ENCODE results near the gene MGAT4A.

The MGAT4A gene

DNA sequence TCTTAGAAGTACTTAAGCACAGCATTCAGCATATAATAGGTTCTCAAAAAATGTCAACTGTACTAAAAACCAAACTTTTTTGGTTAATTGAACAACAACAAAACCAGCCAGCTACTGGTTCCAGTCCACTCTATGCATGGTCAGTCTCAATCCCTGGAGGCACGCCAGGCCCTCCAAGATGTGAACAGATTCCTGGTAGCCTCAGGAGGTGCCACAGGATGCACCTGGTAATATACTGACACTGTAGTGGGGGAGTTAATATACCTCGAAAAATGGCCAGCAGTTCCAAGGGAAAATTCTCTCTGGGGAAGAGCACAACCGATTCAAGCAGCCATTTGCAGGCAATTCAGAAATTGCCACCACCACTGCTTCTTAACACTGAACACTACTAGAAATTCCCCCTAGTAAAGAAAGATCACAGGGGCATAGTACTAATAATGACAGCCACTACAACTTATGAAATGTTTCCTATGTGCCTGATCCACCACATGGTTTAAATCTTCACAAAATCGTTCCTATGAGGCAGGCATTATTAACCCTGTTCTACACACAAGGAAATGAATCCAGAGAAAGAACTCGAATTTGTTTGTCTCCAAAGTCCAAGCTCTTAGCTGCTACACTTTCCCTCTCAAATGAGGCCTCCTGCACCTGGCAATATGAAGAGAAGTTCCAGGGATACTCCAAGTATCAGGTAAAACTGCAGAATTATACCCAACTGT is 3.4 kb downstream of the MGAT4A start:
- H3K27ac Mint-ChIP-seq = no peak overlapping the region
- no peak for DNase-seq
- H3K27me3 Mint-ChIP-seq (ENCODE audit: low read depth, poor library complexity) = peaks cover 44% of the 10 kb centered on the region
- H3K4me3 Mint-ChIP-seq = no peak overlapping the region
- H3K4me1 Mint-ChIP-seq = peaks cover 8% of the 10 kb centered on the region
- TF ChIP-seq, protein P1, sequence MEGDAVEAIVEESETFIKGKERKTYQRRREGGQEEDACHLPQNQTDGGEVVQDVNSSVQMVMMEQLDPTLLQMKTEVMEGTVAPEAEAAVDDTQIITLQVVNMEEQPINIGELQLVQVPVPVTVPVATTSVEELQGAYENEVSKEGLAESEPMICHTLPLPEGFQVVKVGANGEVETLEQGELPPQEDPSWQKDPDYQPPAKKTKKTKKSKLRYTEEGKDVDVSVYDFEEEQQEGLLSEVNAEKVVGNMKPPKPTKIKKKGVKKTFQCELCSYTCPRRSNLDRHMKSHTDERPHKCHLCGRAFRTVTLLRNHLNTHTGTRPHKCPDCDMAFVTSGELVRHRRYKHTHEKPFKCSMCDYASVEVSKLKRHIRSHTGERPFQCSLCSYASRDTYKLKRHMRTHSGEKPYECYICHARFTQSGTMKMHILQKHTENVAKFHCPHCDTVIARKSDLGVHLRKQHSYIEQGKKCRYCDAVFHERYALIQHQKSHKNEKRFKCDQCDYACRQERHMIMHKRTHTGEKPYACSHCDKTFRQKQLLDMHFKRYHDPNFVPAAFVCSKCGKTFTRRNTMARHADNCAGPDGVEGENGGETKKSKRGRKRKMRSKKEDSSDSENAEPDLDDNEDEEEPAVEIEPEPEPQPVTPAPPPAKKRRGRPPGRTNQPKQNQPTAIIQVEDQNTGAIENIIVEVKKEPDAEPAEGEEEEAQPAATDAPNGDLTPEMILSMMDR (IDR thresholded peaks at IDR 0.05) = no peak
- H3K9me3 Mint-ChIP-seq = peaks cover 7% of the 10 kb centered on the region
- peaks cover 8% of the 10 kb centered on the region for H3K36me3 Mint-ChIP-seq (ENCODE audit: low read depth)

DNA sequence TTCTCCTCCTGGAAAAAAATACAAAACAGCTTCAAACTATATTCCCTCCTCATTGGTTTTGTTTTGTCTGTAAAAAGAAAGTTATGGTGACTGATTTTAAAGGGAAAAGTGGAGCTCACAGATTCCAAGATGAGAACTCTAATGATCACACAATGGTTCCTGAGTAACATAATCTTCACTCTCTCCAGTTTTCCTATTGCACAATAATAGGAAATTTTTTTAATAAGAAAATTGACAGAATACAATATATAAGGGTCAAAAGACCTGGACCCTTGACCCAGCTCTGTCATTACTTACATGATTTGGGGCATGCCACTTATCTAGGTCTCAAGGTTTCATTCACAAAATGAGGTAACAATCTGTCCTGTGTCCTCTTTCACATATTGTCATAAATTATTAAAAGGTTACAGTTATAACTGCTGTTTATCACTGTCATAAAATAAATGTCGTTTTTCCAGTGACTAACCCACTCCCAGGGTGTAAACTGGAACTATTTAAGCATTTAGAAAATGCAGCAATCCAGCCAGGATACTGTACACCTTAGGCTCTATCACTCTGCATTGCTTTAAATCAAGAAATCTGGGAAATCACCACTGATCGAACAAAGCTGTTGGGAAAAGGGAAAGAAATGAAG is 4.1 kb downstream of the MGAT4A start:
- Mint-ChIP-seq H3K4me3 (no peak overlapping the region), H3K27ac (no peak overlapping the region), H3K4me1 (peaks cover 3% of the 10 kb centered on the region), H3K36me3 (ENCODE audit: low read depth) (peaks cover 5% of the 10 kb centered on the region), H3K27me3 (ENCODE audit: low read depth, poor library complexity) (peaks cover 43% of the 10 kb centered on the region), H3K9me3 (peaks cover 9% of the 10 kb centered on the region)
- DNase-seq = no peak
- TF ChIP-seq, protein P1 (IDR thresholded peaks at IDR 0.05) = no peak

DNA sequence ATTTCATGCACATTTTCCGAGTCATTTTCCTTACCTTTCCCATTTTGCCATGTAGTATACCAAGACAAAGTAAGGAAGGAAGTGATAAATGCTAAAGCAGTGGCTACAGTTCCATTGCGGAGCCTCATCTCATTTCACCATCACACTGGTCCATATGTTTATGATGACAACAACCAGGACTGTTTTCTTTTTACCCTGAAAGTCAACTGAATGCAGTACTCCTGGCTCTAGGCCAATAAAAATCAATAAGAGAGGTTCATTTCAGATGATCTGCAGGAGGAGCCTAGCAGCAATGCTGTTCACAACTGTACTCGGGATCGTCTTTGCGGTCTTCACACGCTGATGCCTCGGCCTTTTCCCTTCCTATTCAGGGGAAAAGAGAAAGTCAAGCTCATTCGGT is 4.7 kb downstream of the MGAT4A start:
- H3K27me3 Mint-ChIP-seq (ENCODE audit: low read depth, poor library complexity) = peaks cover 40% of the 10 kb centered on the region

DNA sequence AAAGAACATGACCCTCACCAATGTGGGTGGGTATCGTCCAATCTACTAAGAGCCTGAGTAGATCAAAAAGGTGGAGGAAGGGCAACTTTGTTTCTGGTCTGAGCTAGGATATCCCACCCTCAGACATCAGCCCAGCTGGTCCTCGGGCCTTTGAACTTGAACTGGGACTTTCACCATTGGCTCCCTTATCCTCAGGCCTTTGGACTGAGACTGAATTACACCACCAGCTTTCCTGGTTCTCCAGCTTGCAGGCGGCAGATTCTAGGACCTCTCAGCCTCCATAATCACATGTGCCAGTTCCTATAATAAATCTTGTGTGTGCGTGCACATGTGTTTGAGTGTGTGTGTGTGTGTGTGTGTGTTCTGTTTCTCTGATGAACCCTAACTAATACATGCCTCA is 10.6 kb downstream of the MGAT4A start:
- TF ChIP-seq, protein P1 (IDR thresholded peaks at IDR 0.05) = no peak
- Mint-ChIP-seq H3K27me3 (ENCODE audit: low read depth, poor library complexity) (peaks cover 11% of the 10 kb centered on the region), H3K27ac (no peak overlapping the region), H3K9me3 (peaks cover 38% of the 10 kb centered on the region), H3K4me1 (no peaks in the 10 kb centered on the region), H3K4me3 (no peak overlapping the region), H3K36me3 (ENCODE audit: low read depth) (peaks cover 26% of the 10 kb centered on the region)
- DNase-seq = no peak

More for the DNA sequence above, 4.7 kb downstream of the MGAT4A start:
- Mint-ChIP-seq H3K4me1 (no peaks in the 10 kb centered on the region), H3K27ac (no peak overlapping the region), H3K4me3 (no peak overlapping the region), H3K36me3 (ENCODE audit: low read depth) (peaks cover 5% of the 10 kb centered on the region), H3K9me3 (peaks cover 15% of the 10 kb centered on the region)
- no peak for DNase-seq
- TF ChIP-seq, protein P1 (IDR thresholded peaks at IDR 0.05) = no peak

DNA sequence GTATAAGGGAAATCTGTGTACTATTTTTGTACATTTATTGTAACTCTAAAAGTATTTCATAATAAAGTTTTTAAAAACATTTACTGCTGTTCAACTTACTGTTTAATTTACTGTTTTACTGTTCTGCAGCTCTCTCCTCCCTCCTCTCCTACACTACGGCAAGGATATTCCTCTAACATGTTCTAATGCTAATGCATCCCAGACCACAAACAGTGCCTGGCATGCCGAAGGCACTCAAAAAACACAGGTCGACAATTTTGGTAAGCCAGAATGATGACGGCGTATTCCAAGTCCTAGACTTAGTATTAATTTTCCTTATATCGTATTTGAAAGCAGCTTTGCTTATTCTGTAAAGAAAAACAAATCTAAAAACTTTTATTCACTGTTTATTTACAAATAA is 13.3 kb downstream of the MGAT4A start:
- Mint-ChIP-seq H3K36me3 (ENCODE audit: low read depth) (peaks cover 22% of the 10 kb centered on the region), H3K27ac (no peak overlapping the region), H3K4me3 (no peak overlapping the region), H3K4me1 (no peaks in the 10 kb centered on the region), H3K27me3 (ENCODE audit: low read depth, poor library complexity) (peaks cover 11% of the 10 kb centered on the region), H3K9me3 (peaks cover 34% of the 10 kb centered on the region)
- TF ChIP-seq, protein P1 (IDR thresholded peaks at IDR 0.05) = no peak
- DNase-seq = no peak

DNA sequence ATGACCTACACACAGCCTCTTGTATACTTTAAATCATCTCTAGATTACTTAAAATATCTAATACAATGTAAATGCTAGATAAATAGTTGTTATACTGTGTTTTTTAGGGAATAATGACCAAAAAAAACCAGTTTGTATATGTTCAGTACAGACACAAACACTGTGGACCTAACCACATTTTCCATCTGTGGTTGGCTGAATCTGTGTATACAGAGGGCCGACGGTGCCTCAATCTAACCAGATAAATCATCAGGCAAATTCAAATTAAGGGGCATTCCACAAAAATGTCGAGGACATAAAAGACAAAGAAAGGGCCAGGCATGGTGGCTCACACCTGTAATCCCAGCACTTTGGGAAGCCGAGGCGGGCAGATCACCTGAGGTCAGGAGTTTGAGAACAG is 14.1 kb downstream of the MGAT4A start:
- H3K27ac Mint-ChIP-seq = no peak overlapping the region
- peaks cover 12% of the 10 kb centered on the region for H3K27me3 Mint-ChIP-seq (ENCODE audit: low read depth, poor library complexity)
- TF ChIP-seq, protein P1 (IDR thresholded peaks at IDR 0.05) = no peak
- no peak overlapping the region for H3K4me3 Mint-ChIP-seq
- no peaks in the 10 kb centered on the region for H3K4me1 Mint-ChIP-seq
- peaks cover 29% of the 10 kb centered on the region for H3K9me3 Mint-ChIP-seq
- no peak for DNase-seq
- H3K36me3 Mint-ChIP-seq (ENCODE audit: low read depth) = peaks cover 21% of the 10 kb centered on the region
